H9 (cell line): ENCODE results near the gene TH. TPM values are rescaled to one million over a fixed set of nuclear protein-coding genes. Genes with fewer than 3 reads are reported as not detected.
A peak's percentile ranks its signal among the peaks of the same experiment; 100 is the strongest.

Source experiments
- DNase-seq: peaks from one replicate; pipeline ENCODE4 v3.0.0-alpha.2; 2017
- H2AFZ ChIP-seq: one replicate; pipeline ENCODE4 v1.6.1; 2013; ENCODE audit warnings: mild to moderate bottlenecking, low read length, control low read depth, moderate library complexity
- H2AK5ac ChIP-seq: 2 replicates; pipeline ENCODE4 v1.6.1; 2013; ENCODE audit warnings: low read length, control low read depth, mixed read lengths; ENCODE audit not compliant: insufficient read length
- H2BK120ac ChIP-seq: one replicate; pipeline ENCODE4 v1.6.1; 2013; ENCODE audit warnings: low read depth, mild to moderate bottlenecking, low read length, control low read depth, inconsistent platforms; ENCODE audit not compliant: poor library complexity, severe bottlenecking
- H2BK12ac ChIP-seq: 2 replicates; pipeline ENCODE4 v1.6.1; 2013; ENCODE audit warnings: low read length, control low read depth, mixed read lengths, low read depth; ENCODE audit not compliant: insufficient read length
- H2BK15ac ChIP-seq: 2 replicates; pipeline ENCODE4 v1.6.1; 2013; ENCODE audit warnings: low read depth, low read length, control low read depth
- H2BK20ac ChIP-seq: one replicate; pipeline ENCODE4 v1.6.1; 2013; ENCODE audit warnings: low read depth, mild to moderate bottlenecking, low read length, control low read depth, inconsistent platforms; ENCODE audit not compliant: poor library complexity, severe bottlenecking
- H2BK5ac ChIP-seq: 2 replicates; pipeline ENCODE4 v1.6.1; 2013; ENCODE audit warnings: low read length, control low read depth, mixed read lengths; ENCODE audit not compliant: insufficient read length
- H3K14ac ChIP-seq: 2 replicates; pipeline ENCODE4 v1.6.1; 2013; ENCODE audit warnings: low read length, control low read depth; ENCODE audit not compliant: insufficient read depth
- H3K18ac ChIP-seq: 2 replicates; pipeline ENCODE4 v1.6.1; 2013; ENCODE audit warnings: low read depth, mild to moderate bottlenecking, mixed read lengths, low read length, control low read depth; ENCODE audit not compliant: insufficient read length
- H3K23ac ChIP-seq: 2 replicates; pipeline ENCODE4 v1.6.1; 2013; ENCODE audit warnings: low read length, control low read depth, mixed read lengths, low read depth; ENCODE audit not compliant: insufficient read length
- H3K23me2 ChIP-seq: 2 replicates; pipeline ENCODE4 v1.6.1; 2013; ENCODE audit warnings: low read depth, mild to moderate bottlenecking, mixed read lengths, low read length, control low read depth; ENCODE audit not compliant: insufficient read length, poor library complexity, severe bottlenecking
- H3K27ac ChIP-seq: 2 replicates; pipeline ENCODE4 v1.5.1; 2013; ENCODE audit warnings: low read length, control low read depth, mixed read lengths, low read depth; ENCODE audit not compliant: insufficient read length
- H3K27me3 ChIP-seq: 2 replicates; pipeline ENCODE4 v1.6.1; 2013; ENCODE audit warnings: low read length, control low read depth, inconsistent platforms; ENCODE audit not compliant: insufficient read depth
- H3K4ac ChIP-seq: 2 replicates; pipeline ENCODE4 v1.6.1; 2013; ENCODE audit warnings: low read depth, mild to moderate bottlenecking, control low read depth, inconsistent platforms, low read length, moderate library complexity
- H3K4me1 ChIP-seq: 2 replicates; pipeline ENCODE4 v1.6.1; 2013; ENCODE audit warnings: low read length, control low read depth, inconsistent platforms; ENCODE audit not compliant: insufficient read depth
- H3K4me2 ChIP-seq: 2 replicates; pipeline ENCODE4 v1.6.1; 2013; ENCODE audit warnings: low read length, control low read depth, mixed read lengths; ENCODE audit not compliant: insufficient read length, insufficient read depth
- H3K56ac ChIP-seq: 2 replicates; pipeline ENCODE4 v1.6.1; 2013; ENCODE audit warnings: low read depth, mild to moderate bottlenecking, mixed read lengths, low read length, control low read depth; ENCODE audit not compliant: insufficient read length
- H3K79me1 ChIP-seq: 2 replicates; pipeline ENCODE4 v1.6.1; 2013; ENCODE audit warnings: low read depth, mild to moderate bottlenecking, moderate library complexity, low read length, control low read depth, inconsistent platforms; ENCODE audit not compliant: insufficient read depth, poor library complexity, severe bottlenecking
- H3K79me2 ChIP-seq: 2 replicates; pipeline ENCODE4 v1.6.1; 2013; ENCODE audit warnings: low read length, control low read depth, inconsistent platforms; ENCODE audit not compliant: insufficient read depth
- H3K9ac ChIP-seq: 2 replicates; pipeline ENCODE4 v1.6.1; 2013; ENCODE audit warnings: low read length, control low read depth, mixed read lengths; ENCODE audit not compliant: insufficient read length; ENCODE audit errors: extremely low read depth
- H3K9me3 ChIP-seq: one replicate; pipeline ENCODE4 v1.6.1; 2013; ENCODE audit warnings: low read depth, low read length, inconsistent platforms; ENCODE audit not compliant: control insufficient read depth
- H3T11ph ChIP-seq: one replicate; pipeline ENCODE4 v1.6.1; 2013; ENCODE audit warnings: mild to moderate bottlenecking, low read length, control low read depth, inconsistent platforms
- H4K20me1 ChIP-seq: one replicate; pipeline ENCODE4 v1.6.1; 2013; ENCODE audit not compliant: control insufficient read depth, insufficient read length, insufficient read depth
- H4K5ac ChIP-seq: 2 replicates; pipeline ENCODE4 v1.6.1; 2013; ENCODE audit warnings: low read depth, mild to moderate bottlenecking, mixed read lengths, low read length, control low read depth; ENCODE audit not compliant: insufficient read length
- H4K8ac ChIP-seq: replicated peaks from 2 replicates; pipeline ENCODE4 v1.6.1; 2013; ENCODE audit warnings: low read length, control low read depth, mixed read lengths, low read depth; ENCODE audit not compliant: insufficient read length
- H4K91ac ChIP-seq: 2 replicates; pipeline ENCODE4 v1.6.1; 2013; ENCODE audit warnings: low read depth, mild to moderate bottlenecking, moderate library complexity, mixed read lengths, low read length, control low read depth; ENCODE audit not compliant: insufficient read length
- H3K27ac Mint-ChIP-seq, 3 experiments: 2 replicates in 2 of 3; 3 replicates in 1 of 3; pipeline ENCODE4 v1.8.0; 2020 to 2021; ENCODE audit warnings: mixed read lengths in 3 of 3, mild to moderate bottlenecking in 1 of 3, moderate library complexity in 1 of 3
- H3K27me3 Mint-ChIP-seq: 2 replicates; pipeline ENCODE4 v1.8.0; 2021; ENCODE audit warnings: low read depth, mild to moderate bottlenecking, moderate library complexity, mixed read lengths
- H3K36me3 Mint-ChIP-seq, 3 experiments: 2 replicates in 2 of 3; 3 replicates in 1 of 3; pipeline ENCODE4 v1.8.0; 2020 to 2021; ENCODE audit warnings: low read depth in 3 of 3, mixed read lengths in 3 of 3; ENCODE audit not compliant: insufficient read depth in 1 of 3
- H3K4me1 Mint-ChIP-seq, 2 experiments: 2 replicates each; pipeline ENCODE4 v1.8.0; 2020; ENCODE audit warnings: mixed read lengths in 2 of 2
- H3K4me3 Mint-ChIP-seq, 2 experiments: 2 replicates in 1 of 2; 3 replicates in 1 of 2; pipeline ENCODE4 v1.8.0; 2020 to 2021; ENCODE audit warnings: mild to moderate bottlenecking in 2 of 2, mixed read lengths in 2 of 2, moderate library complexity in 1 of 2
- H3K9me3 Mint-ChIP-seq, 2 experiments: 2 replicates in 1 of 2; 3 replicates in 1 of 2; pipeline ENCODE4 v1.8.0; 2020; ENCODE audit warnings: mild to moderate bottlenecking in 2 of 2, mixed read lengths in 2 of 2, moderate library complexity in 1 of 2
- CTCF ChIP-seq: fragments of 200-600 bp; sonication (generic); conservative IDR thresholded peaks from 3 replicates; pipeline ENCODE4 v1.8.0; 2021; ENCODE audit warnings: antibody characterized with exemption, mild to moderate bottlenecking
- WGBS: extraction: QIAGEN DNeasy Blood & Tissue Kit; methylation state at CpG from one replicate; pipeline ENCODE4 v1.1.7; 2013; ENCODE audit warnings: missing lambda C conversion rate, low lambda C conversion rate, mixed read lengths; ENCODE audit not compliant: insufficient read length; ENCODE audit errors: extremely low coverage; 5-methylcytosine and 5-hydroxymethylcytosine counted together
- total RNA-seq: library from RNA; stranded (reverse); gene quantifications from 2 replicates; pipeline ENCODE4 v1.2.1, GENCODE V29; 2021

TH gene
- total RNA-seq, 1 experiment from 2014 or later = not detected

GRCh38 chr11:2166091-2166851, 5.3 kb downstream of the TH start:
- Histone ChIP-seq H2BK20ac (no peak overlapping the region), H4K8ac (no peak overlapping the region), H3K56ac (no peak overlapping the region), H3K23ac (no peak overlapping the region), H2AFZ (no peak overlapping the region), H3K4me2 (no peak overlapping the region), H3K79me2 (no peaks in the 10 kb centered on the region), H2BK120ac (no peak overlapping the region), H3K27me3 (no peaks in the 10 kb centered on the region), H3K79me1 (no peaks in the 10 kb centered on the region), H2BK12ac (no peak overlapping the region), H3K4me1 (no peaks in the 10 kb centered on the region), H2BK15ac (no peak overlapping the region), H4K91ac (no peak overlapping the region), H3K4ac (no peak overlapping the region), H3K9me3 (no peaks in the 10 kb centered on the region), H3K9ac (no peak overlapping the region), H3K27ac (no peak overlapping the region), H4K20me1 (no peaks in the 10 kb centered on the region), H2AK5ac (no peak overlapping the region), H3K18ac (no peak overlapping the region), H3K14ac (no peak overlapping the region), H4K5ac (no peak overlapping the region), H3T11ph (no peak overlapping the region), H2BK5ac (no peak overlapping the region), H3K23me2 (peaks cover 3% of the 10 kb centered on the region)
- peak; percentile 69 for DNase-seq
- WGBS = no CpG with 5 or more reads among the region's 70 CpGs
- H3K27ac Mint-ChIP-seq = no peak overlapping the region
- H3K36me3 Mint-ChIP-seq = no peaks in the 10 kb centered on the region
- TF ChIP-seq CTCF = peak; percentile 89
- no peaks in the 10 kb centered on the region for H3K9me3 Mint-ChIP-seq
- peaks cover 12% of the 10 kb centered on the region for H3K27me3 Mint-ChIP-seq
- no peak overlapping the region for H3K4me3 Mint-ChIP-seq
- no peaks in the 10 kb centered on the region for H3K4me1 Mint-ChIP-seq
